Measurements from ENCODE around the gene TDRD6. TPM values are rescaled to one million over a fixed set of nuclear protein-coding genes. Genes with fewer than 3 reads are reported as not detected.

The TDRD6 gene
- total RNA-seq, 1 donor from 2014 or later, result 0.21 TPM

GRCh38 chr6:46652232-46652602 is 35.5 kb upstream of the TDRD6 start:
- no peak for DNase-seq (ENCODE audit: low spot score)
- H3K4me3 Mint-ChIP-seq (ENCODE audit: unreplicated experiment), result peak overlapping the region; percentile 96
- no peak overlapping the region for H3K27ac Mint-ChIP-seq (ENCODE audit: unreplicated experiment)
- no peak for TF ChIP-seq CTCF (IDR thresholded peaks at IDR 0.05; ENCODE audit: unreplicated experiment)
- peaks cover 14% of the 10 kb centered on the region for H3K4me1 Mint-ChIP-seq (ENCODE audit: unreplicated experiment)
- H3K27me3 Mint-ChIP-seq (ENCODE audit: unreplicated experiment), result no peaks in the 10 kb centered on the region
- H3K9me3 Mint-ChIP-seq (ENCODE audit: unreplicated experiment), result no peaks in the 10 kb centered on the region
- no peaks in the 10 kb centered on the region for H3K36me3 Mint-ChIP-seq (ENCODE audit: low read depth, unreplicated experiment)

- Mint-ChIP-seq H3K36me3 (ENCODE audit: low read depth, unreplicated experiment) (no peaks in the 10 kb centered on the region), H3K4me3 (ENCODE audit: unreplicated experiment) (peak within 1 kb of the TSS; percentile 96), H3K4me1 (ENCODE audit: unreplicated experiment) (peaks cover 14% of the 10 kb centered on the region), H3K27me3 (ENCODE audit: unreplicated experiment) (no peaks in the 10 kb centered on the region), H3K27ac (ENCODE audit: unreplicated experiment) (peak within 1 kb of the TSS; percentile 57), H3K9me3 (ENCODE audit: unreplicated experiment) (no peaks in the 10 kb centered on the region)
- no peak for TF ChIP-seq CTCF (IDR thresholded peaks at IDR 0.05; ENCODE audit: unreplicated experiment)
- peak; percentile 92 for DNase-seq (ENCODE audit: low spot score)
These were observed 34.9 kb upstream of the TDRD6 start, which contains the start of the genes CYP39A1 and SLC25A27 for GRCh38 chr6:46652603-46653438. Gene CYP39A1, minus strand, starts transcription at chr6:46652818. Its CDS starts 236 bp downstream, at chr6:46652582. Gene SLC25A27, plus strand, starts transcription at chr6:46652975. Its CDS starts 218 bp downstream, at chr6:46653193.

- Mint-ChIP-seq H3K36me3 (ENCODE audit: low read depth, unreplicated experiment) (no peaks in the 10 kb centered on the region), H3K4me1 (ENCODE audit: unreplicated experiment) (peaks cover 14% of the 10 kb centered on the region), H3K9me3 (ENCODE audit: unreplicated experiment) (no peaks in the 10 kb centered on the region), H3K4me3 (ENCODE audit: unreplicated experiment) (peak overlapping the region; percentile 93), H3K27me3 (ENCODE audit: unreplicated experiment) (no peaks in the 10 kb centered on the region), H3K27ac (ENCODE audit: unreplicated experiment) (no peak overlapping the region)
- DNase-seq (ENCODE audit: low spot score), result no peak
- no peak for TF ChIP-seq CTCF (IDR thresholded peaks at IDR 0.05; ENCODE audit: unreplicated experiment)
These were observed 34.1 kb upstream of the TDRD6 start for GRCh38 chr6:46653439-46654195.

GRCh38 chr6:46655803-46656202 is 31.9 kb upstream of the TDRD6 start:
- Mint-ChIP-seq H3K4me3 (ENCODE audit: unreplicated experiment) (no peak overlapping the region), H3K27me3 (ENCODE audit: unreplicated experiment) (no peaks in the 10 kb centered on the region), H3K27ac (ENCODE audit: unreplicated experiment) (no peak overlapping the region), H3K9me3 (ENCODE audit: unreplicated experiment) (no peaks in the 10 kb centered on the region), H3K36me3 (ENCODE audit: low read depth, unreplicated experiment) (no peaks in the 10 kb centered on the region), H3K4me1 (ENCODE audit: unreplicated experiment) (peaks cover 14% of the 10 kb centered on the region)
- TF ChIP-seq CTCF (IDR thresholded peaks at IDR 0.05; ENCODE audit: unreplicated experiment), result peak; percentile 61
- DNase-seq (ENCODE audit: low spot score), result peak; percentile 66
